HFFc6 (cell line): ENCODE results near the gene OLFM2. TPM values are rescaled to one million over a fixed set of nuclear protein-coding genes. Genes with fewer than 3 reads are reported as not detected.
A peak's percentile ranks its signal among the peaks of the same experiment; 100 is the strongest.

Source experiments
- DNase-seq: peaks from one replicate; pipeline ENCODE4 v3.0.0-alpha.2; 2018
- H3K27ac Mint-ChIP-seq: 2 replicates; pipeline ENCODE4 v1.8.0; 2020; ENCODE audit warnings: mild to moderate bottlenecking, mixed read lengths
- H3K27me3 Mint-ChIP-seq: 2 replicates; pipeline ENCODE4 v1.8.0; 2021; ENCODE audit warnings: mild to moderate bottlenecking, moderate library complexity, mixed read lengths; ENCODE audit not compliant: insufficient read depth
- H3K36me3 Mint-ChIP-seq: 2 replicates; pipeline ENCODE4 v1.8.0; 2021; ENCODE audit warnings: low read depth, mixed read lengths
- H3K4me1 Mint-ChIP-seq: 2 replicates; pipeline ENCODE4 v1.8.0; 2020; ENCODE audit warnings: low read depth, mixed read lengths
- H3K4me3 Mint-ChIP-seq: 2 replicates; pipeline ENCODE4 v1.8.0; 2020; ENCODE audit warnings: mild to moderate bottlenecking, moderate library complexity, mixed read lengths
- H3K9me3 Mint-ChIP-seq: 2 replicates; pipeline ENCODE4 v1.8.0; 2020; ENCODE audit warnings: mild to moderate bottlenecking, mixed read lengths
- CTCF ChIP-seq: fragments of 200-600 bp; sonication (generic); IDR thresholded peaks from 2 replicates; pipeline ENCODE4 v1.5.0; 2021; ENCODE audit warnings: antibody characterized with exemption, mild to moderate bottlenecking
- total RNA-seq, 6 experiments: library from RNA; stranded (reverse); fragmentation: NEBNext Ultra II Directional; extraction: Animal tissue kit (Norgen Biotek cat#: 25700); gene quantifications; 2 replicates in 1 of 6; 3 replicates in 5 of 6; pipeline ENCODE4 v1.2.3, GENCODE V29; 2021

The OLFM2 gene
- total RNA-seq, 6 experiments from 2014 or later = 1.9 to 7.0 (median 6.3) TPM

- no peak for TF ChIP-seq CTCF
- peaks cover 26% of the 10 kb centered on the region for H3K4me1 Mint-ChIP-seq
- no peak overlapping the region for H3K4me3 Mint-ChIP-seq
- H3K36me3 Mint-ChIP-seq = peaks cover 27% of the 10 kb centered on the region
- no peak for DNase-seq
- H3K27ac Mint-ChIP-seq = no peak overlapping the region
- no peaks in the 10 kb centered on the region for H3K9me3 Mint-ChIP-seq
- H3K27me3 Mint-ChIP-seq = peaks cover 7% of the 10 kb centered on the region
These were observed 93.3 kb downstream of the OLFM2 start for GRCh38 chr19:9842834-9843625.

GRCh38 chr19:9839415-9839814 is 96.9 kb downstream of the OLFM2 start:
- Mint-ChIP-seq H3K27ac (no peak overlapping the region), H3K9me3 (no peaks in the 10 kb centered on the region), H3K4me3 (no peak overlapping the region), H3K36me3 (peaks cover 27% of the 10 kb centered on the region), H3K27me3 (peaks cover 7% of the 10 kb centered on the region), H3K4me1 (peaks cover 21% of the 10 kb centered on the region)
- DNase-seq = no peak
- TF ChIP-seq CTCF = no peak

GRCh38 chr19:9838324-9838723 is 98.0 kb downstream of the OLFM2 start:
- H3K36me3 Mint-ChIP-seq = peaks cover 18% of the 10 kb centered on the region
- DNase-seq = no peak
- peaks cover 11% of the 10 kb centered on the region for H3K27me3 Mint-ChIP-seq
- no peaks in the 10 kb centered on the region for H3K9me3 Mint-ChIP-seq
- no peak for TF ChIP-seq CTCF
- peaks cover 21% of the 10 kb centered on the region for H3K4me1 Mint-ChIP-seq
- no peak overlapping the region for H3K27ac Mint-ChIP-seq
- H3K4me3 Mint-ChIP-seq = no peak overlapping the region

- TF ChIP-seq CTCF = no peak
- H3K4me1 Mint-ChIP-seq = peaks cover 21% of the 10 kb centered on the region
- peak; percentile 73 for DNase-seq
- H3K36me3 Mint-ChIP-seq = no peaks in the 10 kb centered on the region
- H3K27ac Mint-ChIP-seq = peak overlapping the region; percentile 84
- no peaks in the 10 kb centered on the region for H3K9me3 Mint-ChIP-seq
- peak overlapping the region; percentile 95 for H3K4me3 Mint-ChIP-seq
- peaks cover 4% of the 10 kb centered on the region for H3K27me3 Mint-ChIP-seq
These were observed 100.3 kb downstream of the OLFM2 start for GRCh38 chr19:9836021-9836420.

- no peak for TF ChIP-seq CTCF
- Mint-ChIP-seq H3K4me3 (peak overlapping the region; percentile 95), H3K9me3 (no peaks in the 10 kb centered on the region), H3K36me3 (no peaks in the 10 kb centered on the region), H3K27me3 (peaks cover 4% of the 10 kb centered on the region; the same call in 1 of the 2 replicates), H3K4me1 (peaks cover 21% of the 10 kb centered on the region), H3K27ac (peak overlapping the region; percentile 84)
- DNase-seq = no peak
These were observed 100.8 kb downstream of the OLFM2 start for GRCh38 chr19:9835507-9835949.
